Esophagus squamous epithelium (tissue), 4 donors: ENCODE measurements around the gene MRPS33.

Experiments used
- POLR2A ChIP-seq, 4 donors: fragments of 450-650 bp; IDR thresholded peaks; one replicate each; pipeline ENCODE4 v1.6.1; 2017; ENCODE audit warnings: antibody characterized with exemption in 4 of 4, mild to moderate bottlenecking in 4 of 4, moderate library complexity in 3 of 4
- TF ChIP-seq, protein P1 (sequence below), 6 experiments: fragments of 450-650 bp in 4 of 6; fragments of 200-600 bp in 2 of 6; sonication (generic) in 2 of 6; IDR thresholded peaks; one replicate each; pipeline ENCODE4 v1.5.1; 2016 to 2019; ENCODE audit warnings: antibody characterized with exemption in 6 of 6, mild to moderate bottlenecking in 4 of 6, moderate library complexity in 4 of 6

DNA sequence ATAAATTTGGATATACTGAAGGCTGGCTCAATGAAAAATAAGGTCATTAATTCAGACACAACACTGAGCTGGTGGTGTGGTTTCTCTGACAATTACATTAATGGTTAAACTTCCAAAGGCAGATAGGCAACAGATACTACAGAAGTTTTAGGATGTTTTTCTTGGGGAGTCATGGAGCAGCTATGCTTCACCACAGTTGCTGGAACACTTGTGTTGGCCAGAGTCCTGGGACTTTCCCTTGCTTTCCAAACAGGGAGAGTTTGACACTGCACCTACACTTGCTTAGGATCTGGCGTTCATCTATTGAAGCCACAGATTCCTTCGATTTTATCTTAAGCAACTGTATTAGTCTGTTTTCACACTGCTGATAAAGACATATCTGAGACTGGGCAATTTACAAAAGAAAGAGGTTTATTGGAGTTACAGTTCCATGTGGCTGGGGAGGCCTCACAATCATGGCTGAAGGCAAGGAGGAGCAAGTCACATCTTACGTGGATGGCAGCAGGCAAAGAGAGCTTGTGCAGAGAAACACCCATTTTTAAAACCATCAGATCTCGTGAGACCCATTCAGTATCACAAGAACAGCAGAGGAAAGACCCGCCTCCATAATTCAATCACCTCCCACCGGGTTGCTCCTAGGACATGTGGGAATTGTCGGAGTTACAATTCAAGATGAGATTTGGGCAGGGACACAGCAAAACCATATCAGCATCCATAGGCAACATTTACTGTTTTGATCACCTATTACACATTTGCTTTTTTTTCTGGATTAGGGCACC lies 31.3 kb upstream of the MRPS33 start:
- no peak for TF ChIP-seq POLR2A (IDR thresholded peaks at IDR 0.05)
- TF ChIP-seq, protein P1, sequence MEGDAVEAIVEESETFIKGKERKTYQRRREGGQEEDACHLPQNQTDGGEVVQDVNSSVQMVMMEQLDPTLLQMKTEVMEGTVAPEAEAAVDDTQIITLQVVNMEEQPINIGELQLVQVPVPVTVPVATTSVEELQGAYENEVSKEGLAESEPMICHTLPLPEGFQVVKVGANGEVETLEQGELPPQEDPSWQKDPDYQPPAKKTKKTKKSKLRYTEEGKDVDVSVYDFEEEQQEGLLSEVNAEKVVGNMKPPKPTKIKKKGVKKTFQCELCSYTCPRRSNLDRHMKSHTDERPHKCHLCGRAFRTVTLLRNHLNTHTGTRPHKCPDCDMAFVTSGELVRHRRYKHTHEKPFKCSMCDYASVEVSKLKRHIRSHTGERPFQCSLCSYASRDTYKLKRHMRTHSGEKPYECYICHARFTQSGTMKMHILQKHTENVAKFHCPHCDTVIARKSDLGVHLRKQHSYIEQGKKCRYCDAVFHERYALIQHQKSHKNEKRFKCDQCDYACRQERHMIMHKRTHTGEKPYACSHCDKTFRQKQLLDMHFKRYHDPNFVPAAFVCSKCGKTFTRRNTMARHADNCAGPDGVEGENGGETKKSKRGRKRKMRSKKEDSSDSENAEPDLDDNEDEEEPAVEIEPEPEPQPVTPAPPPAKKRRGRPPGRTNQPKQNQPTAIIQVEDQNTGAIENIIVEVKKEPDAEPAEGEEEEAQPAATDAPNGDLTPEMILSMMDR (IDR thresholded peaks at IDR 0.05): no peak
